OCI-LY3 (cell line): ENCODE data around the gene ZNF414.

Experiments
- H2AFZ ChIP-seq: fragments of 200-600, 300-600 bp; shearing (Covaris generic); 2 replicates; pipeline ENCODE4 v1.6.0; 2014; ENCODE audit warnings: antibody characterized with exemption, low read depth, low read length
- H3K27ac ChIP-seq: fragments of 200-600, 300-600 bp; sonication (generic); 2 replicates; pipeline ENCODE4 v1.5.1; 2014; ENCODE audit warnings: mild to moderate bottlenecking, low read length, moderate library complexity, mixed read lengths
- H3K27me3 ChIP-seq: fragments of 200-600, 300-600 bp; sonication (generic); 2 replicates; pipeline ENCODE4 v1.6.1; 2014; ENCODE audit warnings: low read depth, low read length, mixed read lengths
- H3K36me3 ChIP-seq: fragments of 200-600, 300-600 bp; sonication (generic); replicated peaks from 2 replicates; pipeline ENCODE3; 2014; ENCODE audit warnings: low read depth, low read length, mixed read lengths
- H3K4me1 ChIP-seq: fragments of 300-600, 200-600 bp; sonication (generic); 2 replicates; pipeline ENCODE4 v1.6.1; 2014; ENCODE audit warnings: low read length, mixed read lengths
- H3K4me2 ChIP-seq: fragments of 200-600, 300-600 bp; sonication (generic); 2 replicates; pipeline ENCODE4 v1.6.1; 2014; ENCODE audit warnings: low read length, mixed read lengths
- H3K4me3 ChIP-seq: fragments of 300-600, 200-600 bp; sonication (generic); 2 replicates; pipeline ENCODE4 v1.5.1; 2014; ENCODE audit warnings: antibody characterized with exemption, mild to moderate bottlenecking, low read length, moderate library complexity
- H3K79me2 ChIP-seq: fragments of 300-600, 200-600 bp; shearing (Covaris generic); 2 replicates; pipeline ENCODE4 v1.6.1; 2014; ENCODE audit warnings: mild to moderate bottlenecking, low read length, mixed read lengths
- H3K9ac ChIP-seq: fragments of 300-600, 200-600 bp; shearing (Covaris generic); 2 replicates; pipeline ENCODE4 v1.6.0; 2014; ENCODE audit warnings: mild to moderate bottlenecking, low read length, moderate library complexity
- H3K9me3 ChIP-seq: fragments of 200-600, 300-600 bp; shearing (Covaris generic); 2 replicates; pipeline ENCODE4 v1.6.1; 2014; ENCODE audit warnings: low read length, mixed read lengths; ENCODE audit not compliant: insufficient read depth
- H4K20me1 ChIP-seq: fragments of 200-600, 300-600 bp; sonication (generic); 2 replicates; pipeline ENCODE4 v1.6.1; 2016; ENCODE audit warnings: low read length, mixed read lengths; ENCODE audit not compliant: insufficient read depth
- EZH2phosphoT487 ChIP-seq: fragments of 200-600 bp; shearing (Covaris generic); IDR thresholded peaks from 2 replicates; pipeline ENCODE4 v1.6.1; 2018; ENCODE audit warnings: antibody characterized with exemption, mixed run types, low read depth
- TF ChIP-seq, protein P1 (sequence below): fragments of 200-600, 300-600 bp; sonication (generic); IDR thresholded peaks from 2 replicates; pipeline ENCODE4 v1.5.1; 2014; ENCODE audit warnings: antibody characterized with exemption, low read length, low read depth

The ZNF414 gene, protein sequence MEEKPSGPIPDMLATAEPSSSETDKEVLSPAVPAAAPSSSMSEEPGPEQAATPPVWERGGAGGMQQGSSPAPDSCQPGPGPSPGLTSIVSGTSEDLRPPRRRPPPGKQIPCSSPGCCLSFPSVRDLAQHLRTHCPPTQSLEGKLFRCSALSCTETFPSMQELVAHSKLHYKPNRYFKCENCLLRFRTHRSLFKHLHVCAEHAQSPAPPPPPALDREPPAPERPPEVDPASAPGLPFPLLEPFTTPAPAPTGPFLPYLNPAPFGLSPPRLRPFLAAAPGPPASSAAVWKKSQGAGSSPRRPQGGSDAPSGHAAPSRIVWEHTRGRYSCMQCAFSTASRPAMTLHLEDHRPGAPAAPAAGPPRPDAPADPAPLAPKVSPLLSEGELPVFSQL

DNA sequence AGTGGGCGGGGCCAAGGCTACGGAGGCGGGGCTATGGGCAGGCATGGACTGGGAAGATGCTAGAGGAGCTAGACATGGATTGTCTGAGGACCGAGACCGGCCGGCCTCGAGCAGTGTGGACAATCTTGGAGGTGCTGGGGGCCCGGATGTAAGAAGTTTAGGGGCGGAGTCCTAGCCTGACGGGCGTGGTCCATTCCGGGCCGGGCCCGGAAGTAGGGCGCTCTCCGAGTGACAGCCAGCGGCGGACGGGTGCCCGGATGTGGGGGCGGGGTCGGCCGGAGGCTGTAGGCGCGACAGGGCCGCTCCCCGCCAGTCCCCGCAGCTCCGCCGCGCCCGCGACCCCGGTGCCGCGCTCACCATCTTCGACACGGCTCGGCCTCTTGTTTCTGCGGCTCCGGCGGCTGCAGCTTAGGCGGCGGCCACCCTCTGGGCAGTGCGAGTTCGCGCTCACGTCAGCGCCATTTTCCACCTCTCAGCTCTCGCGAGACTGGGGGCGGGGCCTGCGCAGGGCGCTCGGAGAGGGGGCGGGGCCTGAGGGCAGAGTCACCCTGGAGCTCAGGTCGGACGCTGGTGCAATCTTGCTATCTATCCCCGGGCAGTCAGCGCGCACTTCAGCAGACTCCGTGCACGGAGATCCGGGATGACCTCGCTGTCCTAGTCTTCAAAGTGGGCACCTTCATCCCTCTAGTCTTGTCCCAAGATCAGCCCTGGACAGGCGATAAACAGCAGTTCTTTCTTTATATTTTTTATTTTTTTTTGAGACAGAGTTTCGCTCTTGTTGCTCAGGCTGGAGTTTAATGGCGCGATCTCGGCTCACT is at the start of gene ZNF414:
ZNF414 (minus strand) TSS at position 481 of the 818 bp plus-strand sequence; CDS start at position 360, 121 bp downstream.
- peak within 1 kb of the TSS; percentile 91 for H2AFZ ChIP-seq
- H3K36me3 ChIP-seq, result peaks cover 12% of the 10 kb centered on the region
- peak within 1 kb of the TSS; percentile 85 for H3K4me3 ChIP-seq
- no peaks in the 10 kb centered on the region for H4K20me1 ChIP-seq
- H3K27me3 ChIP-seq, result peaks cover 7% of the 10 kb centered on the region; the same call in 1 of the 2 replicates
- peaks cover 11% of the 10 kb centered on the region for H3K79me2 ChIP-seq
- no peaks in the 10 kb centered on the region for H3K9me3 ChIP-seq
- H3K27ac ChIP-seq, result peak within 1 kb of the TSS; percentile 72
- H3K4me2 ChIP-seq, result peak within 1 kb of the TSS; percentile 88
- TF ChIP-seq, protein P1, sequence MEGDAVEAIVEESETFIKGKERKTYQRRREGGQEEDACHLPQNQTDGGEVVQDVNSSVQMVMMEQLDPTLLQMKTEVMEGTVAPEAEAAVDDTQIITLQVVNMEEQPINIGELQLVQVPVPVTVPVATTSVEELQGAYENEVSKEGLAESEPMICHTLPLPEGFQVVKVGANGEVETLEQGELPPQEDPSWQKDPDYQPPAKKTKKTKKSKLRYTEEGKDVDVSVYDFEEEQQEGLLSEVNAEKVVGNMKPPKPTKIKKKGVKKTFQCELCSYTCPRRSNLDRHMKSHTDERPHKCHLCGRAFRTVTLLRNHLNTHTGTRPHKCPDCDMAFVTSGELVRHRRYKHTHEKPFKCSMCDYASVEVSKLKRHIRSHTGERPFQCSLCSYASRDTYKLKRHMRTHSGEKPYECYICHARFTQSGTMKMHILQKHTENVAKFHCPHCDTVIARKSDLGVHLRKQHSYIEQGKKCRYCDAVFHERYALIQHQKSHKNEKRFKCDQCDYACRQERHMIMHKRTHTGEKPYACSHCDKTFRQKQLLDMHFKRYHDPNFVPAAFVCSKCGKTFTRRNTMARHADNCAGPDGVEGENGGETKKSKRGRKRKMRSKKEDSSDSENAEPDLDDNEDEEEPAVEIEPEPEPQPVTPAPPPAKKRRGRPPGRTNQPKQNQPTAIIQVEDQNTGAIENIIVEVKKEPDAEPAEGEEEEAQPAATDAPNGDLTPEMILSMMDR, result no peak
- TF ChIP-seq EZH2phosphoT487, result no peak
- peak within 1 kb of the TSS; percentile 86 for H3K9ac ChIP-seq
- H3K4me1 ChIP-seq, result peaks cover 11% of the 10 kb centered on the region; the same call in 1 of the 2 replicates

DNA sequence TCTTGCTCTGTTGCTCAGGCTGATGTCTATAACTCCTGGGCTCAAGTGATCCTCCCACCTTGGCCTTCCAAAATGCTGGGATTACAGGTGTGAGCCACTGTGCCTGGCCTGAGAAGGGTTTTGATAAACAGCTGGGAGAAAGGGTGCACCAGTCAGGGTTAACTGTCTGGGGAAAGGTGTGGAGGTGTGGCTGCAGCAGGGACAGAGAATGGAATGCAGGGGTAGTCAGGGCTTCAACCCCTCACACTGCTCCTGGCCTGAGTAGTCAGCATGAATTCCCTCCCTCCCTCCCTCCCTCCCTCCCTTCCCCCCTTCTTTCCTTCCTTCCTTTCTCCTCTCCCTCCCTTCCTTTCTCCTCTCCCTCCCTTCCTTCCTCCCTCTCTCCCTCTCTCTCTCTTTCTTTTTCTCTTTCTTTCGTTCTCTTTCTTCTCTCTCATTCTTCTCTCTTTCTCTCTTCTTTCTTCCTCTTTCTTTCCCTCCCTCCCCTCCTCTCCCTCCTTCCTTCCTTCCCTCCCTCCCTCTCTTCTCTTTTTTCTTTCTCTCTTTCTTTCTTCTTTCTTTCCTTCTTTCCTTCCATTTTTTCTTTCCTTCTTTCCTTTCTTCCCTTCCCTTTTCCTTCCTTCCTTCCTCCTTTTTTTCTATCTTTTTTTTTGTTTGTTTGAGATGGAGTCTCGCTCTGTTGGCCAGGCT is 47.3 kb upstream of the ZNF414 start:
- TF ChIP-seq, protein P1, result no peak
- no peak for TF ChIP-seq EZH2phosphoT487
- Histone ChIP-seq H3K4me3 (no peak overlapping the region), H3K9ac (no peak overlapping the region), H3K36me3 (no peaks in the 10 kb centered on the region), H3K79me2 (no peaks in the 10 kb centered on the region), H3K27ac (no peak overlapping the region), H3K9me3 (no peaks in the 10 kb centered on the region), H2AFZ (no peak overlapping the region), H3K4me2 (no peak overlapping the region), H3K27me3 (no peaks in the 10 kb centered on the region), H3K4me1 (peaks cover 4% of the 10 kb centered on the region; the same call in 1 of the 2 replicates), H4K20me1 (no peaks in the 10 kb centered on the region)

DNA sequence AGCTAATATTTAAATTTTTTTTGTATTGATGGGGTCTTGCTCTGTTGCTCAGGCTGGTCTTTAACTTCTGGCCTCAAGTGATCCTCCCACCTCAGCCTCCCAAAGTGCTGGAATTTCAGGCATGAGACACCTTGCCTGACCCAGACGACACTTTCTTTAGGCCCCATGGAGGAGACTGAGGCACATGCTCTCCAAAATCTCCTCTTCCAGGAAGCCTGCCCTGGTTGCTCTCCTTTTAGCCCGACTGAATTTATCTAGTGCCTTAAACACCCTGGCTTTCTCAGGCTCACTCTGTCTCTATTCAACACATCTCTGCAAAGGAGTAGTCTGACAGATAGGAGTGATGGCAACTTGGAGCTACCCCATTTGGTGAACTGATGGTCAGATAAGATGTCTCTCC is 44.4 kb upstream of the ZNF414 start:
- Histone ChIP-seq H3K4me1 (peaks cover 4% of the 10 kb centered on the region; the same call in 1 of the 2 replicates), H3K27me3 (no peaks in the 10 kb centered on the region), H3K79me2 (no peaks in the 10 kb centered on the region), H4K20me1 (no peaks in the 10 kb centered on the region), H3K36me3 (no peaks in the 10 kb centered on the region), H3K27ac (no peak overlapping the region), H3K9ac (no peak overlapping the region), H3K9me3 (no peaks in the 10 kb centered on the region), H2AFZ (no peak overlapping the region), H3K4me2 (no peak overlapping the region), H3K4me3 (no peak overlapping the region)
- TF ChIP-seq EZH2phosphoT487, result no peak
- TF ChIP-seq, protein P1, result no peak
